ENCODE measurements around the gene PIM1.

Gene PIM1

GRCh38 chr6:37210313-37210968, 40.5 kb downstream of the PIM1 start:
- in situ Hi-C loops (cut with MboI; ENCODE audit: low sequenced_read_pairs) = loop anchor here (5.0 to 25.0 kb wide), 2 partner anchors 33 to 598 kb away; no protein-coding TSS in a partner anchor

- in situ Hi-C loops (cut with MboI; ENCODE audit: low sequenced_read_pairs) = loop anchor here (5.0 to 25.0 kb wide), 2 partner anchors 35 to 600 kb away; no protein-coding TSS in a partner anchor
Measured at GRCh38 chr6:37212268-37212667, 42.3 kb downstream of the PIM1 start.

- in situ Hi-C loops (cut with MboI; ENCODE audit: low sequenced_read_pairs) = loop anchor here (25.0 kb wide), 1 partner anchor 606 kb away; no protein-coding TSS in a partner anchor
Measured at GRCh38 chr6:37218061-37218460, 48.1 kb downstream of the PIM1 start.

GRCh38 chr6:37218511-37218910, 48.6 kb downstream of the PIM1 start:
- in situ Hi-C loops (cut with MboI; ENCODE audit: low sequenced_read_pairs) = loop anchor here (25.0 kb wide), 1 partner anchor 606 kb away; no protein-coding TSS in a partner anchor

- in situ Hi-C loops (cut with MboI; ENCODE audit: low sequenced_read_pairs) = loop anchor here (25.0 kb wide), 1 partner anchor 609 kb away; no protein-coding TSS in a partner anchor
Measured at GRCh38 chr6:37221585-37222124, 51.7 kb downstream of the PIM1 start.

GRCh38 chr6:37222125-37222967, 52.4 kb downstream of the PIM1 start:
- in situ Hi-C loops (cut with MboI; ENCODE audit: low sequenced_read_pairs) = loop anchor here (25.0 kb wide), 1 partner anchor 610 kb away; no protein-coding TSS in a partner anchor

- in situ Hi-C loops (cut with MboI; ENCODE audit: low sequenced_read_pairs) = loop anchor here (25.0 kb wide), 1 partner anchor 611 kb away; no protein-coding TSS in a partner anchor
Measured at GRCh38 chr6:37222992-37223391, 53.0 kb downstream of the PIM1 start.
